ENCODE data around the gene ZNF85.

DNA sequence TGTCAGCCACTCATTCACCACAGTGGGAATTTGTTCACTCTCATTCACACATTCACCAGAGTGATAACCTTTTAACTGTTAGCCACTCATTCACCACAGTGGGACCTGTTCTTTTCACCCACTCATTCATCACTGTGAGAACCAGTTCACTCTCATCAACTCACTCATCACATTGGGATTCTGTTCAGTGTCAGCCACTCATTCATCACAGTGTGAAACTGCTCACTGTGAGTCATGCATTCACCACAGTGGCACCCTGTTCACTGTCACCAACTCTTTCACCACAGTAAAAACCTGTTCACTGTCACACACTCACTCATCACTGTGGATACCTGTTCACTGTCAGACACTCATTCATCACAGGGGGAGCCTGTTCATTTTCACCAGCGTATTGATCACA lies 43.5 kb upstream of the ZNF85 start:
- TF ChIP-seq POLR2AphosphoS5 (IDR thresholded peaks at IDR 0.05; ENCODE audit: borderline replicate concordance, low read depth, low read length) (no peak), EZH2 (IDR thresholded peaks at IDR 0.05) (no peak)
